ENCODE results near the gene HMGN3.

GRCh38 chr6:79215213-79215824 is 19.2 kb downstream of the HMGN3 start:
- no peak for TF ChIP-seq SUZ12 (IDR thresholded peaks at IDR 0.05; ENCODE audit: extremely low read depth, insufficient read depth, insufficient read length)
- TF ChIP-seq YY1 (IDR thresholded peaks at IDR 0.05; ENCODE audit: insufficient read depth, insufficient read length), result no peak

Measured in NT2/D1 (cell line).